Cerebellar cortex (tissue), 1 donor: ENCODE measurements around the gene ARHGAP24.

Experiments used
- DNase-seq: peaks from one replicate; pipeline ENCODE4 v3.0.0-alpha.2; 2015; ENCODE audit warnings: low spot score

Gene ARHGAP24

DNA sequence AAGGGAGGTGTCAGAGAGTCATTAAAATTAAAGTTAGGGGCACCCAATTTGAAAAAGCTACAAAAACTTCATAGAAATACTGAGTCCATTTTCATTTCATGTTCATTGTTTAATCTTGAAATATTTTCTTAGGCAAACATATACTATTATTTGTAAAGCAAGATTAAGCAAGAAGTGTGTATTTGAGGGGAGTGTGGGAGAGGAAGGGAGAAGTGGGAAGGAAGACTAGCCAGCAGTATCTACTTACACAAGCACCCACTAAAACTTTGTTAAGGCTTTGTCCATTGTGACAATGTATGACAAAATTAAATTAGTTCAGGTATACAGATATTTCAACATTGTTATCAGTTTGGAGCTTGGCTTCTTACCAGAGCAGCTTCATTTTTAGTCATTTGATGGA is 222.9 kb downstream of the ARHGAP24 start:
- DNase-seq, result no peak

DNA sequence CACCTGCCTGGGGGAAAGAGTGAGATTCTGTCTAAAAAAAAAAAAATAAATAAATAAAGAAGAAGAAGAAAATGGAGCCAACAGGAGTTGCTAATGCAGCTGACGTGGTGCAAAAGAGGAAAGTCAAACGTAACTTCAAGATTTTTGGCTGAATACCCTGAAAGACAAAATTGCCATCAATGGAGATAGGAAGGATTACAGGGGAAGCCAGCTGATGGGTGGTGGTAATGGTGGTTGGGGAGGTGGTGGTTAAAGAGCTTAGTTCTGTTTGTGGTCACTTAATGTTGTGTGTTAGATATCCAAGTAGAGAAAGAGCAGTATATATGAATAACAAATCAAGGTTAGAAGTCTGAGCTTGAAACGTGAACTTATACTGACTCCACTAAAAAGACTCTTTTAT is 225.4 kb downstream of the ARHGAP24 start:
- no peak for DNase-seq

DNA sequence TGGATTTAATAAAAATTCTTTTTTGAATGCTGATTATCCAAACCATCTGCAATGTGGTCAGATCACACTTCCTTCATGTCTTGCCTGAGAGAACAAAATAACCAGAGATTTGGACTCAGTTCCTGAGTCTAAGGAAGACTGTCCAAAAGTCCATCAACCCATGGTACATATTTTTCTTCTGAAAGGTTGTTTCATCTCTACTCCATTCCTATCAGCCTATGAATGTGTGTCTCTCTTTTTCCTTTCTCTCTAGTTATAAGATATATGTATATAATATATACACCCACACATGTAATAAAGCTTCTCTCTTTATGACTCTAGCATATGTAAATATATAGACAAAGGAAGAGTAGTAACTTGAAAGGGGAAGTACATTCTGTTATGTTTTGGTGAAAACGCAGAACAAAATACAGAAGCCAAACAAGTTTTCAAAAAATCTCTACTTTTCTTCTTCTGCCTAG is 226.9 kb downstream of the ARHGAP24 start:
- DNase-seq, result no peak

DNA sequence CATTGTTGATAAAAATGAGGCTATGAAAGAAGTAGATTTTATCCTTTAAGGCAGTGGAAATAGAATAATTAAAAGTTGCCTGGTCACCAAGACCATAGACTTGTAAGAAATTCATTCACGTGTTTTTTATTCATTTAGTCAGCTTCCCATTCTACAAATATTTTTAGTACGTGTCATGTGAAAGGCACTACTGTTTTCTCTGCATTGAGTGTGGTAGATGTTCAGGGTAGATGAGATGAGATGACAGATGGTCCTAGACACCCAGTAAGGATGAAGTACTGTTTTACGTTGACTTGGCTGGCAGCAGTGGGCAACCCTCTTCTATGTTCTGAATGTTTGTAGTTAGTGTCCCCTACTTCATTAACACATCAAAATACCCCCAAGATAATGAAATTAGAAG is 228.1 kb downstream of the ARHGAP24 start:
- DNase-seq, result no peak

DNA sequence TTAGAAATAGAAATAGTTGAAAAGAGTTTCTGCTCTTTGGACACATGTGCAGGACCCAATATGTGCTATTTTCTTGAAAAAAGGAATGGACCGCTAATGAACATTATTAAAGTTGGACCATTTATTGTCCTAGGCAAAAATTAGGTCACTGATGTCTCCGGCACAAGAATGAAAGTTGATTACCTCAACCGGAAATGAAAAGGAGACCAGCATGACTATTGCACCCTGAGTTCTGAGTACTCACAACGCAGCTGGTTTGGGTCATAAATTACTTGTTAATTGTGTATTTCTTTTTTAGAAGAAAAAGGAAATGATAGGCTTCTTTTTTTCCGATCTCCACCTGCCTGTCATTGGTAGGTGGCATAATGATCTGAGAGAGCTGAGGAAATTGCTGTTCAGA is 232.7 kb downstream of the ARHGAP24 start:
- DNase-seq, result no peak

DNA sequence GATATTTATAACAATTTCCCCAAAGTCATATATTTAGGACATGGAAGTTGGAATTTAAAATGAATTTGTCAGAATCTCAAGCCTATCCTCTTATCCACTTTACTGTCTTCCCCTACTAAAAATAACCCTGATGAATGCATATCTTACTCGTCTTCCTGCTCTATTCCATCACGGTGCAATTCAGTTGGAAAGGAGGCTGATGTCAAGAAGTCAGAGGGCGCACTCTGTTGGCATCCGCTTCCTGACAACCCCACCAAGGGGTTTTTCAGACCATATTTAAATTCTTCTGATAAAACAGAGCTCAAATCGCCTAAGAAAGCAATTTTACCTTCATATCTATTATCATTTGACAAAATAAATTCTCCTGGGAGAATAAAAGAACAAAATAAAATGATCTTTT is 233.5 kb downstream of the ARHGAP24 start:
- no peak for DNase-seq

DNA sequence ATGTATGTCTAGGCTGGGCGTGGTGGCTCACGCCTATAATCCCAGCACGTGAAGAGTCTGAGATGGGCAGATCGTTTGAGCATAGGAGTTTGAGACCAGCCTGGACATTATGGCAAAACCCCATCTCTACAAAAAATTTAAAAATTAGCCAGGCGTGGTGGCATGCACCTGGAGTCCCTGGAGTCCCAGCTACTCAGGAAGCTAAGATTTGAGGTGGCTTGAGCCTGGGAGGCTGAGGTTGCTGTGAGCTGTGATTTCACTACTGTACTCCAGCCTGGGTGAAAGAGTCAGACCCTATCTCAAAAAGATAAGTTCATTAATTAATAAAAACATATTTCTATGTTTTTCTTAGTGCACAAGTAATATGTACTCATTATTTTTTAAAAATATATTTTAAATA is 238.1 kb downstream of the ARHGAP24 start:
- DNase-seq, result no peak

DNA sequence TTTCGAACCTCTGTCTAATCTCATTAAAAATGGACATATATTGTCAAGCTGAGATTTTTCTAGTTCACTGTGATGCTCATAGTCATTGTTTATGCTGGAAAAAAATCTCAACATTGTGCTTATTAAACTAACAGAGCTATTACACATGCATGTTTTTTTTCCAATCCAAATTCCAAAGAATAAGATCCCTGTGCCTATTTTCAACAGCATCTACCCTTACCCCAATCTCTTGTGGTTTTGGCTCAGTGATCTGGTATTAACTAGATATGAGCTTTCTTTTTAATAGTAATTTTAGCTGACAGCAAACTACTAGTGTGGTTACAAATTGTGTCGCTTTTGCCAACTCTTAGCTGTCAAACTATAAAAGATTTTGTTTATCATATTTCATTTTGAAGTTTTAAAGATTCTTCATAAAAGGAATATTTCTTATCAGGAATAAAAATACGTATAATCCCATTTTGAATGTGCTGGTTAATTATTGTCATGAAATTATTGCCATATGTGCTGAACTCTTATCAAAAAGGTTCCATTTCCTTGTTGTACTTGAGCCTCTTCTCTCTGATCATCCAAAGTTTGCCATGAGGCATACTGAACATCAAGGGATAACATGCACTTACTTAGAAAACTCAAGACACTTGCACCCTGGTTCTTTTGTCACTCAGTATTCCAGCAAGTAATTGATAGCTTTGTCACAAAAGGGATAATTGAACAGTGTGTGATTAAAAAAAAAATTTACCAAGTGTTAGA is 241.2 kb downstream of the ARHGAP24 start:
- DNase-seq, result no peak

DNA sequence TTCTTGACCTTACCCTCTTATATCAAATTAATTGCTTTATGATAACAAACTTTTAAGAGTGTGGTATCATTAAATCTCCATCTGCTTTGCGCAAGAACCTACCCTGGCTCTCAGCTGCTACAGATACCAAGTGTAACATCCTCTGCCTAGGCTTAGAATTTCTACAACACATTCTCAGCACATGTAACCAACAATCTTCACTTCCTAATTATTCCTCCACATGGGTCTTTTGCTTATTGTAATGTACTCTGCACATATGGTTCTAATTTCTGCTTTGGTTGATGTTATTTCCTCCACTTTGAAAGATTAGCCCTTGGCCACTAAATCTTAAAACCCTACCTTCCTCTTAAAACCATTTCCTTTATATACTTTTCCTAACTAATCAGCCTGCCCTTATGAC is 242.4 kb downstream of the ARHGAP24 start:
- DNase-seq, result no peak

DNA sequence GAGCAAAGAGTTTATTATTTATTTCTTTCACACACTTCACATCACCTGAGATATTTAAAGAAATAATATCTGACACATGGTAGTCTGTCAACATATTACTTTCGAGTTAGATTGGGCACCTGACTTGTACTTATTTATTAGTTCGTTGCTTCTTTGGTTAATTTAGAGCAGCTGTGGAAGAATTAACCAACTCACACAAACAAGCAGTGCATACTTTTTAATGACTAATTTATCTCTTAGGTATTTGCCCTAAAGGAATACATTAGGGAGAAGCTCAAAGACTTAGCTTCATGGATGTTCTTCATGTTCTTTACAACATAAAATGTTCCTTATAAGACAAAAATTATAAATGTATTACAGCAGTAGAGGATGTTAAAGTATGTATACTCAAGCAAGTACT is 242.9 kb downstream of the ARHGAP24 start:
- no peak for DNase-seq

DNA sequence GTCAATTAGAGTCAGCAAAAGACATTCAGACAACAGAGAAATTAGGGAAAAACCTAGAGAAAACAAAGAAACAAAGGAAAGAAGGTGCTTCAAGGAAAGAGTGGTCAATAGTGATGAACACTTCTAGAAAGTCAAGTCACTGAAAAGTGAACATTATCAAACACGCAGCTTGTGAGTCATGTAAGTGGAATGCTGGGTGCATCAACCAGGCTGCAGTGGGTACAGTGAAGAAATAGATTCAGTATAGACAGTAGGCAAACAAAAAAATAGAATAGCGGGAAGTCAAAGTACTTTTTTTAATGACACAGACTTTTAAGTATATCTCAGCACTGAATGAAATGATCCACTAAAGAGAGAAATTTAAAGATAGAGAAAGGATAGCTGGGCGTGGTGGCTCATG is 245.8 kb downstream of the ARHGAP24 start:
- DNase-seq, result no peak

DNA sequence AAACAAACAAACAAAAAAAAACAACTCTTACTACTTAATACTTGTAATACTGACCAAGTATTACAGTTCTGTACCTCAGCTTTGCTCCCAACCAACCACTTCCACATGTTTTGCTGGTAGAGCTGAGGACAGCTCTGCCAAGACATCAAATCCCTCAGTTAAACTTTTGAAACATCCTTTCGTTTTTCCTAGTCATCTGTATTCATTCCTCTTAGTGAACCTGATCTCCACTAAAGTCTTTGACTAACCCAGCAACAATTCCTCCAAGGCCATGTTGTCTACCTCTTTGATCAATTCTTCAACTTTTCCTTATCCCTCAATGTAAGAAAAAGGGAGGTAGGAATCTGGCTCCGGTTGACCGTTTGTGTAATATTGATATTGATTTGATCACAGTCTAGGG is 247.5 kb downstream of the ARHGAP24 start:
- no peak for DNase-seq

DNA sequence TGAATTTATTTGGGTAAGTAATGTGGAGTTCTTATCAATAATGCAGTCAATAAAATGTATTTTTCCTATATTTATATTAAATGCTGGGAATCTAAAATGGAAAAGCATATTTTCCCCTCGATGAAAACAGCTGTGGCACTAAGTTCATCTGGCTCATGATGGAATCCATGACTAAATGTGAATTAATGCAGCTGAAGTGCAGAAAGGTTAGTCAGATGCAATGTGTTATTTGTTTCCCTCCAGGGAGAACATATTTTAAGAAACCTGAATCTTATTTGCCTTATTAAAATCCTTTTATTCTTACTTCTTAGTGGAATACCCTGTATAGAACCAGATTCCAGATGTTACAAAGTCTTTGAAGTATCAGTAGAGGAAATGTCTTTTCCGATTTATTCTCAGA is 247.9 kb downstream of the ARHGAP24 start:
- DNase-seq, result no peak

DNA sequence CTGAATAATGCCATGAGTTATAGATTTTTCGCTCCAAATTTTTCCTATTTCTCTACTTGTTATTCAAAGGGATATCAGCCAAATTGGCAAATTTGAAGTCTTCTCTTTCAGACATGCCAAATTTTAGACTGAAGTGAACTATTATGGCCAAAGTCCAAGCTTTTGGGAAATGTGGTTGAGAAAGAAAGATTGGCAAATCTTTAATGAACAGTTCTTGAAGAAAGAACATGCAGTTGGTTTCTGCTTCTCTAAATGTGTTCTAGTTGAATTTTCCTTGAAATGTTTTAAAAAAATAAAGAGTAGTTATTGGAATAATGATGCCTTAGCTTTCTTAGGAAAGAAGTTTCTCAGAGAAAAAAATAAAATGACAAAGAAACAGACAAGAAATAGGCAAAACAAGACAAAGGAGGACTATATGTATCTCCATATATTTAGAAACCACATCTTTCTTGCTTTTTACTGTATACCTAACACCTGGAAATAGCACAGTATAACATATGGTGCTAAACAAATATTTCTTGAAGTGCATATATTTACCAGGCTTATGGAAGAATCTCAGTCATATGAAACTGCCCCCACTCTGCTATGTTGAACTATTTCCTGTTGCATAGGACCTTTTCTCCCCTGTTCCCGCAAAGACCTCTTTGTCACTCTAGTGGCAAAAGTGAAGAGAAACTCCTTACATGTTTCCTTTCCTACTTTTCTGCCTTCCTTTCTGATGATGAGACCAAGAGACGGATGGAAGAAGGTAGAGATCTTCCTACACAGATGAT is 250.0 kb downstream of the ARHGAP24 start:
- DNase-seq, result no peak

DNA sequence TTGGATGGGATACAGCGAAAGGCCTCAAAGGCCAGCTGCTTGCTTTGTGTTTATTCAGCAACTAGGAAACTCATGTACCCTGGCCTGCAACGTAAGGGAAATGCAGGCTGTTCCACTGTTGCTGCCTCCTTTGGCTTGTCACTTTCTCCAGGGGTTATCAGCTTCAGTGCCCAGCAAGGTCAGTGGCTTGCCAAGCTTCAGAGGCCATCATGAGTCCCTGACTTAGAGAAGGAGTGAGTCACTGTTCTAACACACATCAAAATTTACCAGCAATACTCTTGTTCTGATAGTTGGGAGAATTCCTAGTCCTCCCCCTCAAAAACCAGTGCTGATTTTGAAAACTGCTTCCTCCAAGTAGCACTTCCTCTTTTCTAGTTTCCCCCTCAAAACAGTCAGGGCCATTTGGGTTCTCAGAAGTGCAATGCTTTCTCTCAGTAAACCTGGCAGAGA is 250.8 kb downstream of the ARHGAP24 start:
- no peak for DNase-seq

DNA sequence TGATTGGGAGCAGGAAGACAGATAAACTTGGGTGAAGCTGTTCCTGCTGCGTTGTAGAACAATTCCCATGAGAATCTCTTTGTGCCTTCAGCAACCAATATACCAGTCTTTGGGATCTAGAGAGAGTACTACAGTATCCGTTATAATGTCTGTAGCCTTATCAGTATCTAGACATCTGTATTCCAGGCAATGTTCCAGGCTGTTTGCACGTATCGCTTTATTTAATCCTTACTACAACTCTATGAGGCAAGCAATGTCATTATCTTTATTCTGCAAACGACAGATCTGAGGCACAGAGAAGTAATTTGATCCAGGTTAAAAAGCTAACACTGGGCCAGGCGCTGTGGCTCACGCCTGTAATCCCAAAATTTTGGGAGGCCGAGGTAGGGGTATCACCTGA is 251.6 kb downstream of the ARHGAP24 start:
- DNase-seq, result no peak

DNA sequence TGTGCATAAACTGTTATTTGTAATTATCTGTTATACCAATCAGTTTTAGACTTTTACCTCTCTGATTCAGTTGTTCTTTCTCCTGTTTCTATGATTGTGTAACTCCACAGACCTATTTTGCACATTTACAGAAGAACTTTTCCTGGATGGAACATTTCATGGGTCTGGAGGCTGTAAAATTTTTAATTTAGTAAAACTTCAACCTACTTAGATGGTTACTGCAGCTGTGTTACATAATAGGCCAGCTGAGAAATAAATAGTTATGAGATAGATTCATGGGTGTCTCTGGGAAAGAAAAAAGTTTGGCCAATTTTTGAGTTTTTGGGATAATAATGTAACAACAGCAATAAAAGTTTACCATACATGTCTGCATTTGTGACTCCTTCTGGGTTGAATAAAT is 253.5 kb downstream of the ARHGAP24 start:
- no peak for DNase-seq

DNA sequence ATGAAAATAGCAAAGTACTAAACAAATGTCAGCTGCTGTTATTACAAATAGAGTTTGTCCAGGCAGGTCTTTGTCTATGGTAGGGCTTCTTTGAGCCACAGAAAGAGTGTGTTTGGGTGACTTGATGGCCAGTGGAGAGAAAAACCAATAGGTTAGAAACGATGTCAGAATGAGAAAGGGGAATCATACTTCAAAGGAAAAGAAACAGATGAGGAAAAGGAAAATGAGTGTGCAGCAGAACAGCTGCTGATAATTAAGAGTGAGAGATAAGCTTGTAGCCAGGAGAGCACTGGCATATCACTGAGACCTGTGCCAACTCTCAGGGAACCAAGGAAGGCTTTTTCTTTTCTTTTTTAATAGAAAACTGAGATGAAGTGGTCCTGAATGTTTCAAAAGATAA is 257.2 kb downstream of the ARHGAP24 start:
- no peak for DNase-seq

DNA sequence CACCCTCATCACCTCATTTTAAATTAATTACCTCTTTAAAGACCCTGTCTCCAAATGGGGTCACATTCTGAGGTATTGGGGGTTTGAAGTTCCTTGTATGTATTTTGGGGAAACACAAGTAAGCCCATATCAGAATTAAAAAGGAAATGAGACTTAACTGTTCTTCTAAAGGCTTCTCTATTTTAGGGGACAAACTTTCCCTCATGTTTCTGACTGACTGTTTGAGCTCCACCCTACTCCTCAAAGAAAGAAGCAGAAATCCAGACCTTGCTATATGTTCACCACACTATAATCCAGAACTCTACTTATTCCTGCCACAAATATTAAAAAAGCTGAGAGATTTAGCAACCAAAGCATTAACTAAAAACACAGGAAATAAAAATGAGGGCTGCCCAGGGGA is 258.8 kb downstream of the ARHGAP24 start:
- DNase-seq, result no peak

DNA sequence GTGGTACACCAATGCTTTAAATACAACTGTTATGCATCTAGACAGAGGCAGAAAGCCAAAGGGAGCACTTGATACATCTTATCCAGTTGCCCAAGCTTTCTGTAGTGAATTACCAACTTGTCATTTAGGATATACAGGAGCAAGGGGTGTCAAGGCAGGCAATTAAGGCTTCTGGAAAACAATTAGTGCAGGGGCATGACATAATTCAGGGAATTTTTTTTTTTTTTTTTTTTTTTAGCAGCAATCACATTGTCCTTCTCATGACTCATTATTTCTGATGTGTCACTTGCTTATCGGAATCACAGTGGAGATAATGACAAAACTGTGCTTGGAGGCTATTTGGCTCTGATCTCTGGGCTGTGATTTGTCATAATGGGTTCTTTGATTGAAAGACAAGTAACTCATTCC is 259.5 kb downstream of the ARHGAP24 start:
- no peak for DNase-seq

DNA sequence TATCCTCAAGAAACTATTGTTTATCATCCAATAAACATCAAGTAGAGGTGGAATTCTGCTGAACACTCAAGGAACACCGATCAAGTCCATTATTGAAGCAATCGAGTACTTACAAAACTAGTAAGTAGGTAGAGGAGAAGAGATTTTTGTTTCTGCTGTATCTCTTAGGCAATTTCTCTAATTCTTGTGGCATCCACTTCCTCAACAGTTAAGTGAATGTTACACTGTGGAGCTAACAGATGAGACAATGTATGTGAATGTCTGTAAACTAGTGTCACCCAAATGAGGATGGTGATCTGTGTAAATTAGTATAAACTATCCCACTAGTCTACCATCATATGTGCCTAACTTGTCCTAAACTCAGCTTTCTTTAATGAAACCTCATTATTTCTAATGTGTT is 261.6 kb downstream of the ARHGAP24 start:
- DNase-seq, result no peak

DNA sequence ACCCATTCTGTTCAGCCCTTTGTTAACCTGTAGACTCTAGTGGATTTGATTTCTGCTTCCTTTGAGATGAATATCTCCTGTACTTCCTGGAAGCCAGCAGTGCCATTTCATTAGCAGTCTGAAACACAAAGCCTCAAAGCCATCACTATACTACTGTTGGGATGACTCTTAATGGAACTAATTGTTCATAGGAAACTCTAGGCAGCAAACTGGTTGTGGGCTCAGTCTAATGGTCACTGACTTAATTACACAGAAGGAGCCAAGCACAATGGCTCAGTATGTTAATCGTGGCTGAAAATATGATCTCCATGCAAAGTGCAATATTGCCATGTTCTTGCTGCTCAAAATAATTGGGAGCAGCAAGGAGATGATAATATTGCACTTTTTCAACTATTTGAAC is 262.3 kb downstream of the ARHGAP24 start:
- DNase-seq, result no peak

DNA sequence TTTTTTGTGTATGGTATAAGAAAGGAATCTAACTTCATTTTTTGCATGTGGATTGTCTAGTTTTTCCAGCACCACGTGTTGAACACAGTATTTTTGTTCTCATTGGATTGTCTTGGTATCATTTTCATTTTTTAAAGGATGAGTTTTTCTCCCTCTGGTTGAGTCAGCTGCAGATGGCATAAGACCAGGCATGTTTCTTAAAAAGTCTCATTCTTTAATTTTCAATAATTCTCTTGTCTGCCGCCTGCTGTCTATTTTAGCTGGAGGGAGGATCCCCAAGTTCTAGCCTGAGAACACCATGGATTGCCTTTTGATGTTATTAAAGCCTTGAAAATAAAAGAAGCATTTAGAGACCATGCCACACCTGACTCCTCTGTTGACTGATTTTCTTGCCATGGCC is 263.8 kb downstream of the ARHGAP24 start:
- DNase-seq, result no peak

DNA sequence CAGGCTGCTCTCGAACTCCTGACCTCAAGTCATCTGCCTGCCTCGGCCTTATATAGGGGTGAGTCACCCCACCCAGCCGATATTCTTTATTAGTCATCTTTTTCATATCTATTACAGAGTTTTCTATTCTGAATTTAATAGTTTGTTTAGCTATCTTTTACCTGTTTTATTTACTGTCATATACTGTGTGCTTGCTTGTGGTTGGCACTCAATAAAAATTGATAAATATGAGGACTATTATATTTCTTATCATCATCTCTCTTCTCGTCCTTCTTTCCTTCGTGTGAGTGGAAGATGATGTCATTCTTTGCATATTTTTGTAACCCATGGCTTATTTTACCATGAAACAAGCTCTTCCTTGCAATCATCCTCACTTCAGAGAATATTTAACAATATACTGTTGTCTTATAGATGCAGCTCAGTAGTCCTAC is 265.5 kb downstream of the ARHGAP24 start:
- no peak for DNase-seq
